ENCODE measurements around the gene UBE2I.

DNA sequence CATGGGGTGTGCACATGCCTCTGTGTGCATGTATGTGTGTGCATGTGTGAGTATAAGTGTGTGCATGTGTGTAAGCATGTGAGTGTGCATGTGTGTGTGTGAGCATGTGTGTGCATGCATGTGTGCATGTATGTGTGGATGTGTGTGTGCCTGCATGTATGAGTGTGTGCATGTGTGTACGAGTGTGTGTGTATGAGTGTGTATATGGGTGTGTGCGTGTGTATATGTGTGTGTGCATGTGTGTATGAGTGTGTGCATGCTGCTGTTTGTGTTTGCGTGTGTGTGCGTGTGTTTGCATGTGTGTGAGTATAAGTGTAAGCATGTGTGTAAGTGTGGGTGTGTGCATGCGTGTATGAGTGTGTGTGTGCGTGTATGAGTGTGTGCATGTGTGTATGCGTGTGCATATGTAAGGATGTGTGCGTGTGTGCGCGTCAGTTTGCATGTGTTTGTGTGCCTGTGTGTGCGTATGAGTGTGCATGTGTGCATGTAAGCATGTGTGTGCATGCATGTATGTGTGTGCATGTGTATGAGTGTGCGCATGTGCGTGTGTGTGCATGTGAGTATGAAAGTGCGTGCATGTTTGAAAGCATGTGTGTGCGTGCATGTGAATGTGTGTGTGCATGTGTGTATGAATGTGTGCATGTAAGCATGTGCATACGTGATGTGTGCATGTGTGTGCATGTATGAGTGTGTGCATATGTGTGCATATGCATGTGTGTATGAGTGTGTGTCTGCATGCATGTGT is 44.9 kb upstream of the UBE2I start:
- no peak for TF ChIP-seq CTCF (IDR thresholded peaks at IDR 0.05)
- TF ChIP-seq EZH2 (IDR thresholded peaks at IDR 0.05; ENCODE audit: borderline replicate concordance, insufficient read depth, low read depth, low read length, poor library complexity, severe bottlenecking): no peak

Measured in B cell (primary cell).